OCI-M2 (cell line): ENCODE measurements around the gene SCTR.
A peak's percentile ranks its signal among the peaks of the same experiment; 100 is the strongest.

Source experiments
- DNase-seq: peaks from one replicate; lab custom pipeline; 2025; ENCODE audit not compliant: unreplicated experiment; lab: John Stamatoyannopoulos, UW

Gene SCTR

GRCh38 chr2:119488245-119489214 lies 35.8 kb downstream of the SCTR start:
- no peak for DNase-seq

GRCh38 chr2:119487434-119488244 lies 36.6 kb downstream of the SCTR start:
- DNase-seq, result no peak

GRCh38 chr2:119486886-119487285 lies 37.4 kb downstream of the SCTR start:
- no peak for DNase-seq

- DNase-seq, result no peak
These were observed 38.0 kb downstream of the SCTR start for GRCh38 chr2:119486196-119486827.

- DNase-seq, result no peak
These were observed 38.8 kb downstream of the SCTR start for GRCh38 chr2:119485336-119486110.

- DNase-seq, result no peak
These were observed 39.4 kb downstream of the SCTR start for GRCh38 chr2:119484834-119485233.

- DNase-seq, result no peak
These were observed 40.2 kb downstream of the SCTR start for GRCh38 chr2:119483896-119484718.

- no peak for DNase-seq
These were observed 40.9 kb downstream of the SCTR start for GRCh38 chr2:119483395-119483753.

GRCh38 chr2:119482481-119483394 lies 41.5 kb downstream of the SCTR start:
- DNase-seq, result no peak

- no peak for DNase-seq
These were observed 42.5 kb downstream of the SCTR start for GRCh38 chr2:119481501-119482455.

GRCh38 chr2:119480718-119481142 lies 43.6 kb downstream of the SCTR start:
- DNase-seq, result no peak

GRCh38 chr2:119480184-119480583 lies 44.1 kb downstream of the SCTR start:
- DNase-seq, result no peak

GRCh38 chr2:119478978-119479295 lies 45.3 kb downstream of the SCTR start:
- DNase-seq, result no peak

GRCh38 chr2:119478188-119478977 lies 45.9 kb downstream of the SCTR start:
- DNase-seq, result no peak

GRCh38 chr2:119477113-119477505 lies 47.2 kb downstream of the SCTR start:
- DNase-seq, result no peak

- DNase-seq, result peak; percentile 30
These were observed 47.8 kb downstream of the SCTR start for GRCh38 chr2:119476301-119477112.
